ENCODE data around the gene PUS7. TPM values are rescaled to one million over a fixed set of nuclear protein-coding genes. Genes with fewer than 3 reads are reported as not detected.

Gene PUS7
- total and polyA plus RNA-seq, 2 donors (not counting 3 experiments of a cell fraction or from before 2014, with no cell fraction given), result 15.8 to 33.9 TPM

GRCh38 chr7:105462765-105463420 is 59.2 kb downstream of the PUS7 start:
- H2AFZ ChIP-seq (ENCODE audit: low read depth, low read length), result no peak overlapping the region
- H4K20me1 ChIP-seq (replicated peaks; ENCODE audit: control insufficient read depth, extremely low read depth, insufficient read depth, low read length), result no peaks in the 10 kb centered on the region
- ChIA-PET CTCF (interaction anchor here (1.4 kb wide), 1 partner anchor 8 kb away, joined by 3 read pairs; no protein-coding TSS in a partner anchor), POLR2A (no interaction called here)
- H3K27ac ChIP-seq (ENCODE audit: insufficient read depth, low read depth, low read length), result no peak overlapping the region
- dilution Hi-C loops (cut with MboI; ENCODE audit: extremely low pct_ligation_motif_present, low sequenced_read_pairs) (no loop called here), intact Hi-C loops (cut with micrococcal nuclease) (no loop called here)
- no peak overlapping the region for H3K9ac ChIP-seq (replicated peaks; ENCODE audit: extremely low read depth, insufficient read depth, low read length)
- BruUV-seq (replicated peaks), result no TSS peak
- H3K36me3 ChIP-seq (ENCODE audit: control insufficient read depth in 2 of 2, extremely low read depth in 1 of 2, insufficient read depth in 2 of 2, low read length in 2 of 2), result peaks cover 2 to 8% of the 10 kb centered on the region in 2 experiments
- no peak for FAIRE-seq
- H3K9me1 ChIP-seq (replicated peaks; ENCODE audit: control insufficient read depth, extremely low read depth, insufficient read depth, low read length), result no peaks in the 10 kb centered on the region
- no peaks in the 10 kb centered on the region for H3K79me2 ChIP-seq (ENCODE audit: control insufficient read depth, insufficient read depth, low read length)
- H3K4me1 ChIP-seq (ENCODE audit: control insufficient read depth, extremely low read depth, insufficient read depth, low read length), result no peaks in the 10 kb centered on the region
- H3K4me2 ChIP-seq (ENCODE audit: insufficient read depth, low read length), result no peak overlapping the region
- TF ChIP-seq MAX (IDR thresholded peaks at IDR 0.05; ENCODE audit: insufficient read depth, insufficient read length) (no peak), CTCF (IDR thresholded peaks at IDR 0.05; ENCODE audit: extremely low read depth in 1 of 2, insufficient read depth in 1 of 2, low read depth in 1 of 2, low read length in 2 of 2) (no peak), JUN (IDR thresholded peaks at IDR 0.05; ENCODE audit: borderline replicate concordance, insufficient read depth, insufficient read length, low read depth) (no peak), POLR2AphosphoS5 (IDR thresholded peaks at IDR 0.05; ENCODE audit: insufficient read depth, low read depth, low read length) (no peak), EZH2 (IDR thresholded peaks at IDR 0.05; ENCODE audit: borderline replicate concordance, low read depth, low read length, severe bottlenecking) (no peak), POLR2A (IDR thresholded peaks at IDR 0.05; ENCODE audit: low read depth, low read length) (no peak), FOS (IDR thresholded peaks at IDR 0.05; ENCODE audit: borderline replicate concordance, insufficient read depth, low read length) (no peak), GATA2 (IDR thresholded peaks at IDR 0.05; ENCODE audit: insufficient read depth, insufficient read length, low read depth, low read length) (no peak), MYC (IDR thresholded peaks at IDR 0.05; ENCODE audit: low read depth, low read length) (no peak)
- DNase-seq (ENCODE audit: low read depth, low spot score), result no peak
- H3K4me3 ChIP-seq (replicated peaks in 1 of 3; ENCODE audit: insufficient read depth in 1 of 3, low read depth in 1 of 3, low read length in 3 of 3), result no peak overlapping the region
- no peaks in the 10 kb centered on the region for H3K9me3 ChIP-seq (replicated peaks; ENCODE audit: control insufficient read depth, insufficient read depth, low read length)
- no peaks in the 10 kb centered on the region for H3K27me3 ChIP-seq (ENCODE audit: control insufficient read depth in 2 of 2, insufficient read depth in 2 of 2, low read length in 2 of 2)

All from endothelial cell of umbilical vein (primary cell).